Left kidney (tissue), 2 donors: Measurements from ENCODE around the gene GCLC. TPM values are rescaled to one million over a fixed set of nuclear protein-coding genes. Genes with fewer than 3 reads are reported as not detected.
"Not testable (repeated sequence)": the region's sequence is repeated elsewhere in the genome, so short reads cannot be mapped to it uniquely, and the experiment has no call there.

ENCODE experiments used
- DNase-seq: peaks from one replicate; pipeline ENCODE4 v3.0.0-alpha.2; 2013
- polyA plus RNA-seq: library from polyadenylated mRNA; unstranded; fragments of 120-200 nt; gene quantifications from one replicate; pipeline ENCODE4 v1.2.1, GENCODE V29; 2013; ENCODE audit not compliant: insufficient read length

The GCLC gene
- polyA plus RNA-seq, 1 donor = 29.5 TPM

GRCh38 chr6:53493635-53494025 is 51.3 kb downstream of the GCLC start:
- no peak for DNase-seq

- peak; percentile 70 for DNase-seq
Observed at GRCh38 chr6:53492860-53493634, 51.9 kb downstream of the GCLC start.

- DNase-seq = no peak
Observed at GRCh38 chr6:53487080-53487479, 57.8 kb downstream of the GCLC start.

GRCh38 chr6:53486679-53487078 is 58.2 kb downstream of the GCLC start:
- DNase-seq = no peak

GRCh38 chr6:53484476-53485280 is 60.2 kb downstream of the GCLC start:
- DNase-seq = peak; percentile 68

GRCh38 chr6:53483423-53484353 is 61.2 kb downstream of the GCLC start:
- no peak for DNase-seq

- no peak for DNase-seq
Observed at GRCh38 chr6:53481323-53481722, 63.6 kb downstream of the GCLC start.

GRCh38 chr6:53480774-53481173 is 64.1 kb downstream of the GCLC start:
- DNase-seq = not testable (repeated sequence)

- no peak for DNase-seq
Observed at GRCh38 chr6:53479871-53480270, 65.0 kb downstream of the GCLC start.

- DNase-seq = no peak
Observed at GRCh38 chr6:53476964-53477363, 67.9 kb downstream of the GCLC start.

- no peak for DNase-seq
Observed at GRCh38 chr6:53474010-53474409, 70.9 kb downstream of the GCLC start.

GRCh38 chr6:53469163-53469562 is 75.7 kb downstream of the GCLC start:
- no peak for DNase-seq

- no peak for DNase-seq
Observed at GRCh38 chr6:53466257-53466656, 78.6 kb downstream of the GCLC start.

GRCh38 chr6:53465732-53466131 is 79.2 kb downstream of the GCLC start:
- no peak for DNase-seq

GRCh38 chr6:53464927-53465460 is 79.9 kb downstream of the GCLC start:
- DNase-seq = no peak

- DNase-seq = no peak
Observed at GRCh38 chr6:53464483-53464882, 80.4 kb downstream of the GCLC start.

- DNase-seq = no peak
Observed at GRCh38 chr6:53461696-53462095, 83.2 kb downstream of the GCLC start.

- DNase-seq = no peak
Observed at GRCh38 chr6:53461041-53461656, 83.8 kb downstream of the GCLC start.

GRCh38 chr6:53458105-53458866 is 86.6 kb downstream of the GCLC start:
- no peak for DNase-seq

GRCh38 chr6:53456809-53457208 is 88.1 kb downstream of the GCLC start:
- no peak for DNase-seq

GRCh38 chr6:53455678-53456077 is 89.2 kb downstream of the GCLC start:
- no peak for DNase-seq
